Mesenteric fat pad (tissue), 1 donor: Measurements from ENCODE around the gene ZNF664. TPM values are rescaled to one million over a fixed set of nuclear protein-coding genes. Genes with fewer than 3 reads are reported as not detected.

ENCODE experiments used
- DNase-seq: peaks from one replicate; pipeline ENCODE4 v3.0.0-alpha.2; 2020; ENCODE audit warnings: low spot score
- total RNA-seq: library from RNA; stranded (reverse); fragmentation: NEBNext Ultra II Directional; extraction: Animal tissue kit (Norgen Biotek cat#: 25700); gene quantifications from one replicate; pipeline ENCODE4 v1.2.1, GENCODE V29; 2021
- donor health status: DM: yes; HTN: yes; CAD: no.

ZNF664 gene
- total RNA-seq, 1 donor from 2014 or later = 85.0 TPM

- DNase-seq = no peak
Observed at GRCh38 chr12:123987022-123987421, 14.0 kb downstream of the ZNF664 start.

- no peak for DNase-seq
Observed at GRCh38 chr12:123989168-123989567, 16.2 kb downstream of the ZNF664 start.

GRCh38 chr12:123989753-123990152 lies 16.7 kb downstream of the ZNF664 start:
- no peak for DNase-seq

- DNase-seq = no peak
Observed at GRCh38 chr12:123990511-123990910, 17.5 kb downstream of the ZNF664 start.

GRCh38 chr12:123991372-123991951 lies 18.4 kb downstream of the ZNF664 start:
- no peak for DNase-seq

- DNase-seq = no peak
Observed at GRCh38 chr12:123992118-123992825, 19.3 kb downstream of the ZNF664 start.

- no peak for DNase-seq
Observed at GRCh38 chr12:123995023-123995748, 22.2 kb downstream of the ZNF664 start.

- no peak for DNase-seq
Observed at GRCh38 chr12:123996581-123996980, 23.6 kb downstream of the ZNF664 start.

GRCh38 chr12:123997033-123997822 lies 24.2 kb downstream of the ZNF664 start:
- DNase-seq = no peak

- no peak for DNase-seq
Observed at GRCh38 chr12:123997908-123998307, 24.9 kb downstream of the ZNF664 start.

- DNase-seq = no peak
Observed at GRCh38 chr12:123998344-123998990, 25.5 kb downstream of the ZNF664 start.

- DNase-seq = no peak
Observed at GRCh38 chr12:123998991-123999359, 26.0 kb downstream of the ZNF664 start.

GRCh38 chr12:124000111-124000510 lies 27.1 kb downstream of the ZNF664 start:
- no peak for DNase-seq

GRCh38 chr12:124001343-124001742 lies 28.3 kb downstream of the ZNF664 start:
- no peak for DNase-seq

GRCh38 chr12:124002021-124002644 lies 29.1 kb downstream of the ZNF664 start:
- DNase-seq = no peak

- DNase-seq = no peak
Observed at GRCh38 chr12:124002654-124003053, 29.6 kb downstream of the ZNF664 start.

GRCh38 chr12:124004233-124004875 lies 31.3 kb downstream of the ZNF664 start:
- no peak for DNase-seq

- DNase-seq = no peak
Observed at GRCh38 chr12:124006085-124006845, 33.2 kb downstream of the ZNF664 start.
